K562 (cell line): ENCODE data around the gene F13B. TPM values are rescaled to one million over a fixed set of nuclear protein-coding genes. Genes with fewer than 3 reads are reported as not detected.
A peak's percentile ranks its signal among the peaks of the same experiment; 100 is the strongest.

Source experiments
- ATAC-seq: fragments of 200-7000 bp; cut with Tn5 transposase; 3 replicates; pipeline ENCODE4 v1.9.1; 2020; ENCODE audit warnings: moderate library complexity
- BruUV-seq: library from RNA; stranded (reverse); fragments of 400-500 nt; replicated peaks from 2 replicates; lab custom pipeline; 2021; lab: Mats Ljungman, UMichigan
- CTCF ChIA-PET: fragments of 300-600 bp; formaldehyde crosslinking; extraction: SDS; loops from one replicate; lab custom pipeline; 2021; ENCODE audit warnings: low intra/inter-chr PET ratio; lab: Yijun Ruan, JAX
- POLR2A ChIA-PET: fragments of 300-600, 350-650 bp; sonication (Branson Sonifier 250); formaldehyde crosslinking; extraction: SDS; loops from one replicate; lab custom pipeline; 2021; ENCODE audit warnings: antibody characterized with exemption, inconsistent platforms; lab: Yijun Ruan, JAX
- DNase-seq, 4 experiments: peaks; one replicate each; pipeline versions ENCODE4 v3.0.0 to v3.0.0-alpha.2; 2011 to 2018; ENCODE audit warnings: low spot score in 3 of 4, mixed read lengths in 3 of 4; ENCODE audit errors: extremely low read depth in 1 of 4
- FAIRE-seq: peaks from 2 replicates; lab custom pipeline; 2011; peaks lifted over from hg19 to GRCh38; lab: Jason Lieb, UNC
- H2AFZ ChIP-seq: 2 replicates; pipeline ENCODE4 v1.6.0; 2011; ENCODE audit warnings: low read depth, low read length, control low read depth, inconsistent platforms
- H3K27ac ChIP-seq: fragments of 200-600 bp; 3 replicates; pipeline ENCODE4 v1.8.0; 2011; ENCODE audit warnings: low read depth, mild to moderate bottlenecking, control low read depth, inconsistent platforms, low read length, moderate library complexity, mixed read lengths; ENCODE audit errors: extremely low read depth
- H3K27me3 ChIP-seq, 2 experiments: fragments of 300-600 bp in 1 of 2; 2 replicates in 1 of 2; 3 replicates in 1 of 2; pipeline versions ENCODE4 v1.6.0 to v1.8.0; 2011; ENCODE audit warnings: inconsistent platforms in 2 of 2, low read length in 2 of 2, mild to moderate bottlenecking in 1 of 2, mixed read lengths in 1 of 2, moderate library complexity in 1 of 2; ENCODE audit not compliant: control insufficient read depth in 2 of 2, insufficient read depth in 2 of 2
- H3K36me3 ChIP-seq: fragments of 300-600 bp; 3 replicates; pipeline ENCODE4 v1.8.0; 2011; ENCODE audit warnings: mild to moderate bottlenecking, low read length, inconsistent platforms; ENCODE audit not compliant: control insufficient read depth, insufficient read depth
- H3K4me1 ChIP-seq, 2 experiments: fragments of 200-600 bp in 1 of 2; replicated peaks in 1 of 2; 2 replicates in 1 of 2; 3 replicates in 1 of 2; pipeline versions ENCODE4 v1.5.1 to v1.8.0; 2011; ENCODE audit warnings: inconsistent platforms in 2 of 2, low read length in 2 of 2, mild to moderate bottlenecking in 1 of 2, mixed read lengths in 1 of 2, moderate library complexity in 1 of 2; ENCODE audit not compliant: control insufficient read depth in 2 of 2, insufficient read depth in 2 of 2
- H3K4me2 ChIP-seq: 2 replicates; pipeline ENCODE4 v1.6.1; 2011; ENCODE audit warnings: low read length, control low read depth, inconsistent platforms, mixed read lengths; ENCODE audit not compliant: insufficient read depth
- H3K4me3 ChIP-seq: fragments of 200-600 bp; sonication (generic), shearing (Covaris generic); 2 replicates; pipeline ENCODE4 v1.5.1; 2016; ENCODE audit warnings: control low read depth, inconsistent platforms
- H3K79me2 ChIP-seq: fragments of 200-600 bp; 3 replicates; pipeline ENCODE4 v1.8.0; 2011; ENCODE audit warnings: low read length, inconsistent platforms; ENCODE audit not compliant: control insufficient read depth, insufficient read depth
- H3K9ac ChIP-seq, 2 experiments: 2 replicates each; pipeline versions ENCODE4 v1.6.0 to v1.6.1; 2011; ENCODE audit warnings: low read depth in 2 of 2, low read length in 2 of 2, control low read depth in 1 of 2, inconsistent platforms in 1 of 2, mild to moderate bottlenecking in 1 of 2, mixed read lengths in 1 of 2; ENCODE audit not compliant: insufficient read depth in 1 of 2
- H3K9me1 ChIP-seq: one replicate; pipeline ENCODE4 v1.6.0; 2011; ENCODE audit warnings: inconsistent platforms, mild to moderate bottlenecking, low read length, moderate library complexity; ENCODE audit not compliant: control insufficient read depth, insufficient read depth
- H3K9me3 ChIP-seq: replicated peaks from 2 replicates; pipeline ENCODE4 v1.5.1; 2011; ENCODE audit warnings: low read depth, low read length, inconsistent platforms; ENCODE audit not compliant: control insufficient read depth, insufficient read depth
- H4K20me1 ChIP-seq: replicated peaks from 2 replicates; pipeline ENCODE4 v1.6.1; 2011; ENCODE audit warnings: low read length, inconsistent platforms, mixed read lengths; ENCODE audit not compliant: control insufficient read depth, insufficient read depth
- GATAD2A ChIP-seq: fragments of 450-650 bp; IDR thresholded peaks from 2 replicates; pipeline ENCODE4 v1.6.1; 2017
- GTF2F1 ChIP-seq: IDR thresholded peaks from 2 replicates; pipeline ENCODE4 v1.6.1; 2011; ENCODE audit warnings: low read depth, low read length, improper control_type of control experiment
- HSF4 ChIP-seq: fragments of 250-450 bp; sonication (Bioruptor Pico); IDR thresholded peaks from 2 replicates; pipeline ENCODE4 v2.1.2; 2022; ENCODE audit warnings: mild to moderate bottlenecking, moderate library complexity, borderline replicate concordance
- MGA ChIP-seq: fragments of 450-650 bp; IDR thresholded peaks from 2 replicates; pipeline ENCODE4 v1.6.1; 2016; ENCODE audit warnings: mild to moderate bottlenecking, moderate library complexity
- MTA1 ChIP-seq: fragments of 450-650 bp; IDR thresholded peaks from 2 replicates; pipeline ENCODE4 v1.6.1; 2017; ENCODE audit warnings: borderline replicate concordance
- PHB2 ChIP-seq: fragments of 450-650 bp; IDR thresholded peaks from 2 replicates; pipeline ENCODE4 v1.6.1; 2017; ENCODE audit warnings: low read depth
- PTTG1 ChIP-seq: fragments of 450-650 bp; IDR thresholded peaks from 2 replicates; pipeline ENCODE4 v1.6.1; 2016; ENCODE audit warnings: low read depth, mild to moderate bottlenecking, missing genetic modification characterization, missing compliant biosample characterization
- RBM39 ChIP-seq: fragments of 200-400 bp; formaldehyde crosslinking; optimal IDR thresholded peaks from 2 replicates; pipeline ENCODE3; 2018; ENCODE audit warnings: low read depth, low read length
- SUPT5H ChIP-seq: fragments of 450-650 bp; IDR thresholded peaks from 2 replicates; pipeline ENCODE4 v1.6.1; 2016
- ZC3H4 ChIP-seq: sonication (generic); formaldehyde crosslinking; IDR thresholded peaks from 2 replicates; pipeline ENCODE4 v1.9.0; 2021; ENCODE audit warnings: missing genetic modification reagents, borderline replicate concordance
- ZEB2 ChIP-seq: fragments of 450-650 bp; IDR thresholded peaks from 2 replicates; pipeline ENCODE4 v1.6.1; 2016
- WGBS: fragments of 100-300 bp; shearing (Covaris generic); methylation state at CpG from one replicate; pipeline ENCODE4 v1.1.6; 2016; ENCODE audit warnings: low coverage, mixed read lengths; ENCODE audit not compliant: insufficient coverage; ENCODE audit errors: missing lambda C conversion rate; 5-methylcytosine and 5-hydroxymethylcytosine counted together
- in situ Hi-C: fragments of 300-500 bp; cut with MboI; formaldehyde crosslinking; loops from 4 replicates; pipeline ENCODE4 v1.15.0; 2018; ENCODE audit warnings: inconsistent platforms, mixed read lengths
- intact Hi-C: fragments of 100-400 bp; cut with micrococcal nuclease; formaldehyde crosslinking; loops from 2 replicates; pipeline ENCODE4 v1.14.2; 2022
- polyA plus RNA-seq, 8 experiments: library from polyadenylated mRNA; depleted of rRNA in 4 of 8; stranded (reverse) in 5 of 8; unstranded in 3 of 8; fragments of >200 nt; fragmentation: Nextera tagmentation in 2 of 8; fragmentation: Illumina TruSeq in 1 of 8; extraction: Ambion mirVana in 2 of 8; extraction: Trizol in 1 of 8; gene quantifications; 2 replicates each; pipeline versions ENCODE4 v1.2.1 to v1.2.3, GENCODE V29; 2011 to 2014; ENCODE audit warnings: inconsistent platforms in 1 of 8, missing spikeins in 1 of 8
- total RNA-seq, 7 experiments: library from RNA; depleted of rRNA in 6 of 7; stranded (reverse); fragments of >200 nt in 6 of 7; fragmentation: Illumina TruSeq in 2 of 7; extraction: Trizol in 2 of 7; gene quantifications; 2 replicates each; pipeline versions ENCODE4 v1.2.1 to v1.2.3, GENCODE V29; 2011 to 2021; ENCODE audit warnings: low replicate concordance in 1 of 7
- TF ChIP-seq, protein P1 (sequence below): fragments of 450-650 bp; IDR thresholded peaks from 2 replicates; pipeline ENCODE4 v1.6.1; 2017; ENCODE audit warnings: antibody characterized with exemption

F13B gene
- total and polyA plus RNA-seq, 9 of the 15 experiments (the other 6 are each of a cell fraction or from before 2014, with no cell fraction given): not detected

DNA sequence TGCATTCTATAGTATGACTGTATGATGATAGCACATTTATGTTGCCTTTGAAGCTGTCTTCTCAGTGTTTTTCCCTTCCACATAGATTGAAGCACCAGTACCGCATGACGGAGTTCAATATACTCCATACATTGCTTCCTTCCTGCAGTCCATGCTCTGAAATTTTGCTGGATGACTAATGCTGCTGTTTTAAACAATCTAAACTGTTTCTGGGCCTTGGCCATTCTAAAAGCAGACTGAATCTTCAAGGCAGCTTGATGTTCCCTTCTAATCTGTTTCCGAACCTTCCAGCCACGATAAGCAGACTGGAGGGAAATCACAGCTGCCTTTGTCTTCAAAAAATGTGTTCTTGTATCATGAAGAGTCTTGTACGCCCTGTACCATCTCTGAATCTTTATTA lies 36.2 kb upstream of the F13B start:
- no peak for FAIRE-seq
- no peak for TF ChIP-seq PTTG1 (tag)
- TF ChIP-seq PHB2: no peak
- TF ChIP-seq ZEB2: no peak
- 0 out of 2 replicates have a peak, but pooled peaks have one; percentile 28 for TF ChIP-seq GTF2F1
- TF ChIP-seq HSF4: no peak
- TF ChIP-seq, protein P1, sequence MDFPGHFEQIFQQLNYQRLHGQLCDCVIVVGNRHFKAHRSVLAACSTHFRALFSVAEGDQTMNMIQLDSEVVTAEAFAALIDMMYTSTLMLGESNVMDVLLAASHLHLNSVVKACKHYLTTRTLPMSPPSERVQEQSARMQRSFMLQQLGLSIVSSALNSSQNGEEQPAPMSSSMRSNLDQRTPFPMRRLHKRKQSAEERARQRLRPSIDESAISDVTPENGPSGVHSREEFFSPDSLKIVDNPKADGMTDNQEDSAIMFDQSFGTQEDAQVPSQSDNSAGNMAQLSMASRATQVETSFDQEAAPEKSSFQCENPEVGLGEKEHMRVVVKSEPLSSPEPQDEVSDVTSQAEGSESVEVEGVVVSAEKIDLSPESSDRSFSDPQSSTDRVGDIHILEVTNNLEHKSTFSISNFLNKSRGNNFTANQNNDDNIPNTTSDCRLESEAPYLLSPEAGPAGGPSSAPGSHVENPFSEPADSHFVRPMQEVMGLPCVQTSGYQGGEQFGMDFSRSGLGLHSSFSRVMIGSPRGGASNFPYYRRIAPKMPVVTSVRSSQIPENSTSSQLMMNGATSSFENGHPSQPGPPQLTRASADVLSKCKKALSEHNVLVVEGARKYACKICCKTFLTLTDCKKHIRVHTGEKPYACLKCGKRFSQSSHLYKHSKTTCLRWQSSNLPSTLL: no peak
- TF ChIP-seq ZC3H4 (CRISPR knock-in tag): no peak
- no peak for TF ChIP-seq GATAD2A
- no peak for TF ChIP-seq MTA1
- peak; percentile 61 for TF ChIP-seq MGA
- no peak for TF ChIP-seq RBM39
- TF ChIP-seq SUPT5H: no peak

More for the DNA sequence above, 36.2 kb upstream of the F13B start:
- 97% methylated on average over 5 of the region's 5 CpGs for WGBS
- no peak overlapping the region for H3K27ac ChIP-seq
- H3K36me3 ChIP-seq: peaks cover 54% of the 10 kb centered on the region
- no peaks in the 10 kb centered on the region for H3K4me1 ChIP-seq
- no peaks in the 10 kb centered on the region for H3K9me1 ChIP-seq
- no peaks in the 10 kb centered on the region for H4K20me1 ChIP-seq
- no peak for ATAC-seq
- no peak for DNase-seq
- BruUV-seq: no TSS peak
- no peak overlapping the region for H3K9ac ChIP-seq
- CTCF ChIA-PET: no interaction called here
- H3K4me3 ChIP-seq: no peak overlapping the region
- H2AFZ ChIP-seq: no peak overlapping the region
- no peaks in the 10 kb centered on the region for H3K27me3 ChIP-seq
- peaks cover 28% of the 10 kb centered on the region for H3K9me3 ChIP-seq
- H3K79me2 ChIP-seq: 0 out of 3 replicates have a peak, but pooled peaks cover 2% of the 10 kb centered on the region
- POLR2A ChIA-PET: no interaction called here
- intact Hi-C loops (no loop called here), in situ Hi-C loops (no loop called here)
- no peak overlapping the region for H3K4me2 ChIP-seq
